ENCODE results near the gene GDF9. TPM values are rescaled to one million over a fixed set of nuclear protein-coding genes. Genes with fewer than 3 reads are reported as not detected.

The GDF9 gene
- total RNA-seq, 1 experiment from 2014 or later, result 0.49 TPM

- ChIA-PET POLR2A (no interaction called here), RAD21 (ENCODE audit: low non-redundant PET in 1 of 2, low total read pairs in 2 of 2, uncharacterized antibody in 2 of 2, unreplicated experiment in 2 of 2) (no interaction called here), CTCF (interaction anchor here (1.5 kb wide), 1 partner anchor 9 kb away, joined by 6 read pairs; no protein-coding TSS in a partner anchor)
- no peak for DNase-seq (ENCODE audit: low read depth, low spot score)
- H3K27me3 ChIP-seq (ENCODE audit: insufficient read depth, low read length), result no peaks in the 10 kb centered on the region
- no peaks in the 10 kb centered on the region for H3K9me3 ChIP-seq (ENCODE audit: control insufficient read depth in 1 of 2, insufficient read depth in 1 of 2, low read depth in 1 of 2, low read length in 2 of 2)
- no peaks in the 10 kb centered on the region for H3K79me2 ChIP-seq (ENCODE audit: insufficient read depth, low read length)
- no peaks in the 10 kb centered on the region for H3K36me3 ChIP-seq (ENCODE audit: control insufficient read depth in 1 of 2, insufficient read depth in 2 of 2, low read length in 2 of 2)
- H3K4me2 ChIP-seq (ENCODE audit: low read length), result no peak overlapping the region
- no peaks in the 10 kb centered on the region for H3K9me2 ChIP-seq (ENCODE audit: insufficient read depth)
- H3K4me3 ChIP-seq (replicated peaks in 1 of 2; ENCODE audit: low read depth in 1 of 2, low read length in 2 of 2), result no peak overlapping the region
- no peak overlapping the region for H2AFZ ChIP-seq (ENCODE audit: low read depth, low read length, poor library complexity, severe bottlenecking)
- TF ChIP-seq FOSL1 (IDR thresholded peaks at IDR 0.05; ENCODE audit: low read depth) (no peak), ZFX (IDR thresholded peaks at IDR 0.05) (no peak), ZNF274 (IDR thresholded peaks at IDR 0.05; ENCODE audit: low read depth, low read length) (no peak), ZBTB33 (IDR thresholded peaks at IDR 0.05; ENCODE audit: extremely low read depth, insufficient replicate concordance, low read length) (no peak), SP1 (IDR thresholded peaks at IDR 0.05; ENCODE audit: low read depth) (no peak), EGR1 (IDR thresholded peaks at IDR 0.05; ENCODE audit: low read depth) (no peak), EZH2phosphoT487 (IDR thresholded peaks at IDR 0.05; ENCODE audit: borderline replicate concordance) (no peak), SRF (IDR thresholded peaks at IDR 0.05; ENCODE audit: low read depth) (no peak), ATF3 (IDR thresholded peaks at IDR 0.05) (no peak), RAD21 (IDR thresholded peaks at IDR 0.05; ENCODE audit: low read depth) (no peak), TCF7L2 (IDR thresholded peaks at IDR 0.05; ENCODE audit: borderline replicate concordance, extremely low read depth, insufficient read depth, insufficient read length) (no peak), CBX3 (IDR thresholded peaks at IDR 0.05; ENCODE audit: low read depth) (no peak)
- BruUV-seq (replicated peaks), result no TSS peak
- H4K20me1 ChIP-seq (ENCODE audit: insufficient read depth), result no peaks in the 10 kb centered on the region
- peaks cover 0 to 18% of the 10 kb centered on the region in 2 experiments; a peak in 3 of 4 replicates for H3K4me1 ChIP-seq (ENCODE audit: control insufficient read depth in 1 of 2, insufficient read depth in 2 of 2, low read length in 2 of 2)
- no peak overlapping the region for H3K9ac ChIP-seq (ENCODE audit: low read length)
- intact Hi-C loops (cut with micrococcal nuclease), result no loop called here
- no peak for ATAC-seq
- no peak overlapping the region for H3K27ac ChIP-seq (ENCODE audit: low read depth, low read length)
These were observed 50.2 kb downstream of the GDF9 start for GRCh38 chr5:132816083-132816482.

Measured in HCT116 (cell line).